Pulmonary artery endothelial cell (primary cell): Measurements from ENCODE around the gene RNU1-3. TPM values are rescaled to one million over a fixed set of nuclear protein-coding genes. Genes with fewer than 3 reads are reported as not detected.
"Not testable (repeated sequence)": the region's sequence is repeated elsewhere in the genome, so short reads cannot be mapped to it uniquely, and the experiment has no call there.

Experiments used
- DNase-seq: peaks from one replicate; pipeline ENCODE4 v3.0.0-alpha.2; 2011; ENCODE audit warnings: low read depth, low spot score
- total RNA-seq: library from RNA; depleted of rRNA; stranded (reverse); fragments of >200 nt; gene quantifications from 2 replicates; pipeline ENCODE4 v1.2.3, GENCODE V29; 2014

The RNU1-3 gene
- total RNA-seq, 1 donor from 2014 or later = under 0.01 TPM

DNA sequence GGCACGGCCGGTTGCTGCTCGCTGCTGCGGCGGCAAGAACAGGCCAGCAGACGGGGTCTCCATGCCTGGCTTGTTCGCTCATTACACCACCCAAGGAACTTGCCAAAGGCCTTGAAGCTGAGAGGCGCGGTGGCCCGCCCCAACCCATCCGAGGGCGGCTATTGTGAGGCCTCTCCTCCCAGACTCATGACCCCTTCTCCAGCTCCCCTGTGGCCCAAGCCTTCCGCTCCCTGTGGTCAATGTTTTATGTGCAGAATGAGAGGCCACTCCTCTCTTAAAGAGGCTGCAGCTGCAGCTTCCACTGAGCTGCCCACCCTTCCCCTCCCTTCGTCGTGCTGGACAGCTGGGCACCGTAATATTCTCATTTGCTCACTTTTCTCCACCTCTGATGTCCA is 27.6 kb upstream of the RNU1-3 start:
- DNase-seq = not testable (repeated sequence)

DNA sequence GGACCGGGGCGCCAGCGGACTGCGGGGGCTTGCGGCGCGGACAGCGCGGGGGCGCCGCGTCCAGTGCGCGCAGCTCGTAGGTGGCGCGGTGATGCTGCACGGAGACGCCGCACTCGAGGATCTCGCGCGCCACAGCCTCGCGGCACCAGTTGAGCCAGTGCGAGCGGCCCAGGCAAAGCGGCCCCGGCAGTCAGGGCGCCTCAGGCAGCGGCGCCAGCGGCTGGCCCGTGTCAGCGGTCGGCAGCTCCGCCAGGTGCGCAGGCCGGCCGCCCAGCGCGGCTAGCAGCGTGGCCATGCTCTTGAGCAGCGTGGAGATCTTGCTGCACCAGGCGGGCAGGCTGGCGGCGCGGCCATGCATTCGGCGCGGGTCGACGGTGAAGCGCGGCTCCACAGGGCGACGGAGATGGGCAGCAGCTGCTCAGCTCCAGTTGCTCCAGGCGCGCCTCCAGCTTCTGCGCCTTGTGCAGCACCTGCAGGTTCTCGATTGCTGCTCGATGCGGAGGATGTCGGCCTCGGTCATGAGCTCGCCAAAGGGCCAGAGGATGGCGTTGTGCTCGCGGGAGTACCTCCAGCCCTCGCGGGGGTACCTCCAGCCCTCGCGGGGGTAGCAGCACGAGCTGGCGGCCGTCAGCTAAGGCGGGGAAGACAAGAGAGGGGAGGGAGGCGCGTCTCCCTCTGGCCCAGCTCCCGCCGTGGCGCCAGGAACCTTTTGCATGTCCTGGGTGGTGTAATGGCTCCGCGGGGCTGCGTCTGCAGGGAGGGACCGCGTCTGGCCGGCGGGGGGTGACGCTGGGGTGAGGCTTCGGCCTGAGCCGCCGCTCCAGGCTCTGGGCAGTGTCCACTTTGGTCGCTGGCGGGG is 26.9 kb upstream of the RNU1-3 start:
- not testable (repeated sequence) for DNase-seq

DNA sequence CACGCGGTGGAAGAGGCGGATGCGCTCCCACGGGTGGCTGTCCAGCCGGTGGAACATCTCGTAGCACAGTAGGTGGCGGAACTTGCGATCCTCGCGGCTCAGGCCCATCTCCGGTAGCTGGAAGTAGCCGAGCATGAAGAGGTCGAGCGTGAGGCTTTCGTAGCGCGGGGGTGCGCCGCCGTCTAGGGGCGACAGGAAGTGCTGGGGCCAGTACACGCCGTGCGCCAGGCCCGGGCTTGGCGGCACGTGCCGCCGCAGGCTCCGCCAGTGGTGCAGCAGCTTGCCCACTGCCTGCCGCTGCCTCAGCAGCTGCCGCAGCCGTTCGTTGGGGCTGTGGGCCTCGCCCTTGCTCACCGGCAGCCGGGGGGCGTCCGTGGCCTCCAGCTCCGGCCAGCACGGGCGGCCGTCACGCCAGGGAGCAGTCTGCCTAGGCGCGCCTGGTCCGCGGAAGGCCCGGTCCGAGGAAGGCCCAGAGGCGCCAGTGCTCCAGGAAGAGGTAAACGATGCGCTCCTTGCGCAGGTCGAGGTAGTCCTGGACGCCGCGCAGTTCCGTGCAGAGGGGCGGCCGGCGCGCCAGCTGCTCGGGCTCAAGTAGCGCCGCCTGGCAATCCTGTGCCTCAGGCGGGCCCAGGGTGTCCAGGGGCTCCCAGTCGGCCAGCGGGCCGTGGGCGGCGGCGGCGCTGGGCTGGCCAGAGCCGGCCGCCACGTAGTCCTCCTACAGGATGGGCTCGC is 26.1 kb upstream of the RNU1-3 start:
- DNase-seq = not testable (repeated sequence)

DNA sequence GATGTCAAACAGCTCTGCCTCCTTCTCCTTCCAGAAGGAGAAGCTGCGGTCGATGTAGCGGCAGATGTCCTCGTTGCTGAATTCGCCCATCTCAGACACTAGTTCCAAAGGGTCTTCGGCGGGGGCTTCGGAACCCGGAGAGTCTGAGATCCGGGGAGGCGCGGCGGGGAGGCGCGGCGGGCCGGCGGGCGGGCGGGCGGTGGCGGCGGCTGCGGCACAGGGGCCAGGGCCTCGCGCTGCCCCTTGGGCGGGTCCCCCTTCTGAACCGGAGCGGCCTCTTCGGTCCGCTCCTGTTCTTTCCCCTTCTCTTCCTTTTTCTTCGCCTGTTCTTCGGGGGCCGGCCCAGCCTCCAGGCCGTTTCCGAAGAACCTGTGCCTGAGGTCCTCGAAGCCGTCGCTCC is 25.5 kb upstream of the RNU1-3 start:
- DNase-seq = not testable (repeated sequence)

DNA sequence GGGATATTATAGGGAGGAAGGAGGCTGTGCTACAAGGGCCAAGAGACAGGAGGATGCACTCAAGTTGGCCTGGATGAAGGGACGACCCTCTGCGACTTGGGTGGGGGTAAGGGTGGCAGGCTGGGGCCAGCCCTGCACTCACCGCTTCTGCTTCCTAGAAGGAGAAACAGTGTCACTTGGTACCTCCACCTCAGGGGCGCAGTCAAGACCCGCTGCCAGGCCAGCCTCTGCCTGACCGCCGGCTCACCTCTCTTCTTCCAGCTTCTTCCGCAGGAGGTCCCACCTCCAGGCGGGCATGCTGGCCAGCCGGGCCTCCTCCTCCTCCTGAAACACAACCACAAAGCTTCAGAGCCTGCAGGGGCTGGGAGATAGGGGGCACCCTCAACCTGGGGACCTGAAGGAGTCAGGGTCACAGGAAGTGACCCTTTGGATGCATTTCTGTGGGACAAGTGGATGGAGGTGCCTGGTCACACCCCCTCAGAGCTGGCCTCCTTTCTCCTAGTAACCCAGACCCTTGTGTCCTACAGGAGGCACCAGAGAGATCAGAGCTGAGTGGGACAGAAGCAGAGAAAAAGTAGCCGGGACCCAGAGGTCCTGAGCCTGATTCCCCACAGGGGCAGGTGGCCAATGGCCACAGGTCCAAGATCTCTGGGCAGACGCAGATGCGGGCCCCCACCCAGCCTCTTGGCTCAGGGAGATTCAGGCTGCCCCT is 24.4 kb upstream of the RNU1-3 start:
- DNase-seq = not testable (repeated sequence)

DNA sequence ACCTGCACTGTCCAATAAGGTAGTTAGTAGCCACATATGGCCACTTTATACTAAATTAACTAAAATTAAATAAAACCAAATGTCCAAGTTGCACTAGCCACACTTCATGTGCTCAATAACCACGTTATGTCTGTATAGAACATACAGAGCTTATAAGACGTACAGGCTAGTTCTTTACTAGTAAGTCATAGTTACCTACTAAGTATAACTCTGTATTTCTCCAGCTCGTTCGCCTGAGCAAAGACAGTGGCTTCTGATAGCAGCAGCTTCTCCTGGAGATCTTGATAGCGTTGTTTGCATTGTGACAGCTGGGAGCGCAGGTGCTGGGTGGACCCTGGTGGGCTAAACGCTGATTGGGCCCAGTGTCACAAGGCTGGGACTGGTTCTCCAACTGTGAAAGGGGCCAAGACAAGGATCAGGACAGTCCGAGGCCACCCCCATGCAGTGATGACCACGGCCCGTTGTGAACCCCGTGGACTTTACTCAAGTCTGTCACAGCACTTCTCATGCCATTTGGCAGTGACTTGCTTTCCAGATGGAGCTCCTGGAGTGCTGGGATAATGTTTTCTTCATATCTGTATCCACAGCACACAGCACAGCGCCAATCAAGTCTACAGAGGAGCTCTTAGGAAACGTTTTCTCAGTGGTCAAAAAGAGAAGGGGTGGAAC is 20.5 kb upstream of the RNU1-3 start:
- not testable (repeated sequence) for DNase-seq

DNA sequence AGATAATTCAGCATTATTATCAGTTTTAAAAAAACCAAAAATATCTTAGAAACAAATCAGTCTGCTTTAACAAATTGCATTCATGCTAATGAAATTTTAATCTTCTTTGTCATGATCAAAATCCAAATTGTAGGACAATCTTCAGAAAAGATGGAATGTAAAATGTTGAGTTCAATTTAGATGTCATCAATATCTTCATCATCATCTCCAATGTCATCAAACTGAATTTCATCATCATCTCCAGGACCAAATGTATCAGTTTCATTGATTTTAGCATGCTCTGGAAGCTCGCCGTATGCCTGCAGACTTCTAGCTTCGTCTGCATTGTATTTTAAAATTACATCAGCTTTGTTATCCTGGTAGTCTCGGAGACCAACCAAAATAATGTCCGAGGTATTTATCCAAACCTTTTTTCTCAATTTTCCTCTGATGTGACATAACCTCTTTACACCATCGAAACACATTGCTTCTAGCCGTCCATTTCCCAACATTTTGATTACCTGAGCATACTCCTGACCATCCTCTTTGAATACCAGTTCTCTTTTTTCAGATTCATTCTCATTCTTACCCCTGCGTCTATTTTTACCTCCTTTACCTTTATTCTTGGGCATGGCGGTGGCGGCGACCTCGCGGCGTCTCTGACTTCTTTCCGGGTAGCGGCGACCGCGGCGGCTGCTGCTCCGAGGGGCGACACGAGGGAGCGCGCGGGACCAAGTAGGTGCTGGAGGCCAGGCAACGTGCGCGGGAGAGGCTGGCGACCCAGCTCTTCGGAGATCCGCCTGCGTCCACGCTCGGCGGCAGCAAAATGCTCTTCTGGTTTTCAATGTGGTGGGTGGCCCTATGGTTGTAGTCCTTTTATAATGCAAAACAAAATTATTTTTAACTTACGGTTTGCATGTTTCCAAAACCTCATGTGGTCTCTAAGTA is 19.0 kb upstream of the RNU1-3 start:
- DNase-seq = not testable (repeated sequence)

DNA sequence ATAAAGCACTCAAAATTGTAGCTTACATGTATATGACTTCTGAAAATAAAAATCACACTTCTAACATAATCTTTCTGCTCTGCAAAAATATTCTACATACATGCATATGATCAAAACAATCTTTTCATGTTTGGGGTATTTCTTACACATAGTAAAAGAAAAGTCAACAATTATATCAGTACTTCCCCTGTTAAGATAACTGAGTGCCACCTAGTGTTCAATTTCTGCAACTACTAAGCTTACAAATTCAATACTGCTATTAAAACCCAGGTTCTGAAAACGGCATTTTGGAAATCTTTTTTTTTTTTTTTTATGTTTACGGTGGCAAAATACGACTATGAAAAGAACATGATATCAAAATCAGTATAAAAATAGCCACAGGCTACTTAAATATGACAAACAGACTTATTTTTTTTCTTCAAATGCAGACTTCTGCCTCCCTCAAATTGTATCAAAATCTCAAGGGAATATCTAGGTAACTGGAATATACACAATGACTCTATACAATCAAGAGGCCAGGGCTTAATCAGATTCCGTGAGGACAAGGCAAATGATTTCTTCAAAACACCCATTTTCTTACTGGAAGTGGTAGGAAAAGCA is 18.1 kb upstream of the RNU1-3 start:
- DNase-seq = not testable (repeated sequence)

DNA sequence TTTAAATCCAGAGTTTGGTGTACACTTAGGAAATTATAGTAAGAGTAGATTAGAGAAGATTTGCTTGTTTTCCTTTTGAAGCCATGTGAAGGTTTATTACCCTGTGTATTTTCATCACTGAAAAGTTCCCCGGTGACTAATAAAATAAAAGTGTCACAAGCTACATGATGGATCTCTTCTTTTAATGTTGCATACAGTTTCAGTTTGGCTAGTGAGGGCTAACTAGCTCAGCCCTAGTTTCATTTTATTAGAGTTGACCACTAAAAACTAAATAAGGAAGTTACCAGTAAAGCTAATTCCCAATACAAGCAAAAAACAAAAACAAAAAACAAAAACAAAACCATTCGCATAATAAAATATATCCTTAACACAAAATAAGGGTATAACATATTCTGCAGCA is 17.4 kb upstream of the RNU1-3 start:
- not testable (repeated sequence) for DNase-seq

DNA sequence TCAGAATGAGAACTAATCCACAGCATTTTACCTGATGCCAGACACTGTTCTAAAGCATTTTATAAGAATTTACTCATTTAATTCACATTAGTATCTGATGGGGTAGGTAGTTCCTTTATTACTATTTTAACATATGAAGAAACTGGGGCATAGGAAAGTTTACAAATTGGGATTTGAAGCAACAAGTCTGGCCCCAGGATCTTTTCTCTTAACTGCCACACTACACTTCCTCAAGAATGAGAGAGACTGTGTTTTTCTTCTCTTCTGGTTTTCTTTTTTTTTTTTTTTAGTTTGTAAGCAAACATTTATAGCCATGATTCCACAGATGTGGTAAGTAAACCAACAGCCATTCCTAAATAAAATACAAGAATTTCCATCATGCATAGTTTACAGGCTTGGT is 16.1 kb upstream of the RNU1-3 start:
- not testable (repeated sequence) for DNase-seq

DNA sequence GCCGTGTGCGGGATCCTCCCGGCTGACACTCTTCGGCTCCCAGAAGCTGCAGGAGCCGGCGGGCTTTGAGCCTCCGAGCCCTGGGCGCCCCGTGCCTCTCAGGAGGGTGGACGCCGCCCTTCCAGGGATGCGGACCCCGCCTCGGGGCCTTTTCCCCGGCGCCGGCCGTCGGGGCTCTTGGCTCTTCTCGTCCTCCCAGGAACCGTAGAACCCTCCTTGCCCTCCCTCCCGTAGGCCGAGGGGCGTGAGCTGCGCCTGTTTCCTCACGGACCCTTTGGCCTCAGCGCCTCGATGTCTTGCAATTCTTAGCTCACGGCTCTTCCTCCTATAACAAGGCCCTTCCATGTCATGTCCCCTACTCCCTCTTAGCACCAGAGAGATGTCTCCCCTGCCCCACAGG is 13.6 kb upstream of the RNU1-3 start:
- DNase-seq = not testable (repeated sequence)

DNA sequence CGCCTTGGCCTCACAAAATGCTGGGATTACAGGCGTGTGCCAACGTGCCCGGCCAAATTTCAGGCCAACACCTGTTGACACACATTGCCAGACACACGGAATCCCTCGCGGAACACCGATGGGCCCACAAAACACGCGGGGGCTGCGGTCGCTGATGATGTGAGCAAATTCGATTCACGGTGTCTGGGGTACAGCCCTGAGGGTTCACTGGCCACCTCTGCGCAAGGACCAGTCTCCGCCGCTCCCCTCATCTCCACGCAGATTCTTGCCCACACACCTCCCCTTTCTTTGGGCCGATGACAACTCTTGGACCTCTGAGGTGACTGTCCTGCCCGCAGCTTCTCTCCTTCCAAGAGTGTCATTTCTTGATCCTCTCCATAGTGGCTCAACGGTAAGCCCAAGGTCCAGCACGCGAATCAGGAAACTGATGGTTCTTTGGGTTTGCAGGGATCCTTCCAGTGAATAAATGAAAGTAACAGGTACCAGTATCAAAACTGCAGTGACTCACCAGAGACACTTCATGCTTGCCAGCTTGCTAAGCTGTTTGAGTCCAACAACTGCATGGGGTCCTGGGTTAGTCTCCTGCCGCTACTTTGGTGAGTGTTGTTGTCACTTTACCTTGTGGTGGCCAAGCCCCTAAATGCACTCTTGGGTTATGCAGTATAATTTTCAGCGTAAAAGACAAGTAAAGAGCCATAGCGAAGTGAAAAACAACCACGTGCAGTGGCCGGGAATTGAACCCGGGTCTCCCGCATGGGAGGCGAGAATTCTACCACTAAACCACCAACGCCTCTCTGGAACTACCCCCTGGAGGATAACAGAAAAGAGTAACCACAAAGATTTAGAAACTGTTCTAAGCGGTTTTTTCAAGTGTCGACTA is 11.0 kb upstream of the RNU1-3 start:
- DNase-seq = no peak

DNA sequence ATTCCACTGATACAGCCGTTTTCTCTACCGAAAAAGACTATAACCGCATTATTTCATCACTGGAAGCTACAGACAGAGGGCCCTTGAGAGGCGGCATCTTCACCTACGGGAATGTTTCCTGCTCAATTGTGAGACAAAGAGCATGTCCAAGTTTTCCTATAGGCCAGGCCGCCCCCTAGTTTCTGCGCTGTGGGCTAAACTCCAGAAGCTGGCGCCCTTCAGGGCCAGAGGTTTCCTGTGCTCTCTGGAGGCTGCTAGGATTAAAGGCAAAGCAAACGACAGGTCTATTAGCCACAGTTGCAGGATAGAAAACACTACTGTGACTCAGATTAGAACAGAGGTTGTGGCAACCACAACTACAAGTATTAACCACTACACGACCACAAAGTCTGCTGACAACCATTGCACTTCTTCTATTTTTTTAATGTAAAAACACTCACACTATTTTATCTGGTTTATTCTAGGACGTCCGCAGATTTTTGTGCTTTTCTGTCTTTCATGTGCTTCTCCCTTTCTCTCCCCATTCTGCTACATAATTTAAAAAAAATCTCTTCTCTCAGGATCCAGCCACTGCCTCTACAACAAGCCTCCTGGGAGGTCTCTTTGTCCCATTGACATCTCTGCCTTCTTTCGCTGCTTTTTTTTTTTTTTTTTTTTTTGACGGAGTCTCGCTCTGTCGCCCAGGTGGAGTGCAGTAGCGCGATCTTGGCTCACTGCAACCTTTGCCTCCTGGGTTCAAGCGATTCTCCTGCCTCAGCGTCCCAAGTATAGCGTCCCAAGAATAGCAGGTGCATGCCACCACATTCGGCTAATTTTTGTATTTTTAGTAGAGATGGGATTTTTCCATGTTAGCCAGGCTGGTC is 10.1 kb upstream of the RNU1-3 start:
- DNase-seq = not testable (repeated sequence)

DNA sequence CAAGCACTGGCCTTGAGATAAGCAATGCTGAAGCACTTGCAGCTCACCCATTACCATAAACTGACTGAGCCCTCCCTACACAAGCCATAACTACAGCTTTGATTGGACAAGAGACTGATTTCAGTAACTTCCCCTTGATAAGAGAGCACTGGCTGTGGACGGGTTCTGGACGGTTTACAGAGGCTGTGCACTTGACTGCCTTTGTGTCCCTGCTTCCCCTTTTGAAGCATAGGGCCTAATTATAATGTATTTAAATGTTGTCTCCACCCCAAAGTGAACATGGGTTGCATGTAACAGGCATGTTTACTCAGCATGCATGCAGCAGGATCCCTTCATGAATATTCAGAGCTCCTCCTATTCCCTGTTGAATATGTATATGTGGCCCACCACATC is 8.4 kb upstream of the RNU1-3 start:
- DNase-seq = not testable (repeated sequence)

DNA sequence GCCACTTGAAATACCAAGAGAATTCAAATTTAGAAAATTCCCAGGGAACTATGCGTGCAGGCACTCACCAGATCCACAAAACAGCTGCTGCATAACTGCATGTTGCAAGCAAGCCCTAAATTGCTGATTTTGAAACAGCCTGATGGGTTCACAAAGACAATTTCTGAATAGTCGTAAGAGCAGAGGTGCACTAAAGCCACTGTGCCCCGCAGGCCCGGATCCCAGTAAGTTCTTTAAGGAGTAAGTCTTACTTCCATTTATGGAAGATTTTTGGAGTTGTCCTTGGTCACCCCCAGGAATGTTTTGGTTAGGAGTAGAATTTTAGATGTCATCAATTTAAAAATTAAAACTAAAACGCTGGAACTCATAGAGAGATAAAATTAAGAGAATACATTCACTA is 7.2 kb upstream of the RNU1-3 start:
- not testable (repeated sequence) for DNase-seq

DNA sequence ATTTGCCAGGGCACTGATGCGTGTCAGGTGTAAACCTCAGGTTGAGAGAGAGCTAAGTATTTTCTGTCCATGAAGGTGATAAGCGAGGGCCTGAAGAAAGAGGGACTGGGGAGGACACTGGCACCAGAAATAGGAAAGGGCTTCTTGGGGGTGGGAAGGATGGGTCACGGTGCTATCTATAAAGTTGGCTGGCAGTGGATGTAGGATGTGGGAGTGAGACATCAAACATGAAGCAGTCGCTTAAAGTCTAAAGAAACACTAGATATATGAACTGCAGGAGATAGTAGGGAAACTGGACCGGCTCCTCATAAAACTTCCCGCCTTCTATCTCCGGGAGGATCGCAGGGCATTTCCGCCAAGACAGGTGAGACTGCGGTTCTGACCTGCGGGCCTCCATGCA is 912 bp downstream of the RNU1-3 start:
- not testable (repeated sequence) for DNase-seq

DNA sequence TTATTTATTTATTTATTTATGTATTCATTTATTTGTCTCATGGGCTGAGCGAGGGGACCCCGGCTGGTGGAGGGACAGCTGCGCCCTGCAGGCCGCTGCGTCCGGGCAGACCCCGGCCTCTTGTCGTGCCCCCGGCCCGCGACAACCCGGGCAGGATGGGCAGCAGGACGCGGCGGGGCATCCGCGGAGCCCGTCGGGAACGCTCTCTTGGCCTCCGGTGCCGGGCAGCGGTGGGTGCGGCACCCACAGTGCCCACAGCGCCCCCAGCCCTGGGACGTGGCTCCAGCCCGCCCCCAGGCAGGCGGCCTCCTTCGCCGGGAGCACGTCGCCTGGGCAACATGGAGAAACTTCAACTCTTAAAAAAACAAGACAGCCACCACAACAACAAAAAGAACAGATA is 8.5 kb downstream of the RNU1-3 start:
- not testable (repeated sequence) for DNase-seq
